Right atrium auricular region (tissue), 2 donors: Measurements from ENCODE around the gene ANKRD11. TPM values are rescaled to one million over a fixed set of nuclear protein-coding genes. Genes with fewer than 3 reads are reported as not detected.
"Not testable (repeated sequence)": the region's sequence is repeated elsewhere in the genome, so short reads cannot be mapped to it uniquely, and the experiment has no call there.

Experiments used
- DNase-seq: peaks from one replicate; pipeline ENCODE4 v3.0.0-alpha.2; 2019; ENCODE audit warnings: low spot score
- H3K27ac ChIP-seq, 2 donors: fragments of 200-600 bp; sonication (generic); 1 replicate in 1 of 2; 2 replicates in 1 of 2; pipeline ENCODE4 v1.5.1; 2016 to 2019
- H3K27me3 ChIP-seq, 2 donors: fragments of 200-600 bp; sonication (generic); one replicate each; pipeline versions ENCODE4 v1.5.1 to v1.6.0; 2017 to 2019
- H3K36me3 ChIP-seq: fragments of 200-600 bp; sonication (generic); one replicate; pipeline ENCODE4 v1.5.1; 2016
- H3K4me1 ChIP-seq, 2 donors: fragments of 200-600 bp; sonication (generic); one replicate each; pipeline versions ENCODE4 v1.5.1 to v1.6.0; 2017 to 2019
- H3K4me3 ChIP-seq, 2 donors: fragments of 200-600 bp; sonication (generic); 1 replicate in 1 of 2; 2 replicates in 1 of 2; pipeline ENCODE4 v1.5.1; 2017 to 2019; ENCODE audit warnings: mild to moderate bottlenecking in 1 of 2, moderate library complexity in 1 of 2
- H3K9me3 ChIP-seq, 2 donors: fragments of 200-600 bp; sonication (generic); one replicate each; pipeline ENCODE4 v1.5.1; 2019
- total RNA-seq, 2 donors: library from RNA; depleted of rRNA; stranded (reverse); fragments of >200 nt; gene quantifications; one replicate each; pipeline ENCODE4 v1.1.0, GENCODE V29; 2016
- TF ChIP-seq, protein P1 (sequence below), 2 donors: fragments of 200-600 bp; sonication (generic); IDR thresholded peaks; one replicate each; pipeline ENCODE4 v1.5.1; 2019; ENCODE audit warnings: antibody characterized with exemption in 2 of 2

The ANKRD11 gene
- total RNA-seq, 2 donors from 2014 or later = 55.2 to 68.1 TPM

DNA sequence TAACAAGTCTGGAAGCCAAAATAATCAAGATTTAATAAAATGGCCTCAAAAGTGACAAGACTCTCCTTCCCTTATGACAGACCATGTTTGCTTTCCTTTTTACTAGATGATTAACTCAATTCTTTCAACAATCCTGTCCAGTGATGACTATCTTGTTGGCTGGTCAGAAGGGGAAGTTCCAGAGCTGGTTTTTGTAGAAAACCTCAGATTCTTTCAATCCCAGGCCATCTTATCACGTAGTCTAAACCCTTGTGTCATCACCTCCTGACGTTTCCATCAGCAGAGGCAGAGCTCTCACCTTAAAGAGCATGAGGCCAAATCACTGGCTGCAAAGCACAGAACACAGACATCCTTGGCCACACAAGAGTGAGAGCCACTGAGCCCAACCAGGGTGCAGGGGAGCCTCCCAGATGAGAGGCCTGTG lies 125.3 kb downstream of the ANKRD11 start:
- H3K9me3 ChIP-seq = no peaks in the 10 kb centered on the region
- peaks cover 0 to 87% of the 10 kb centered on the region in 2 donors for H3K4me1 ChIP-seq
- TF ChIP-seq, protein P1, sequence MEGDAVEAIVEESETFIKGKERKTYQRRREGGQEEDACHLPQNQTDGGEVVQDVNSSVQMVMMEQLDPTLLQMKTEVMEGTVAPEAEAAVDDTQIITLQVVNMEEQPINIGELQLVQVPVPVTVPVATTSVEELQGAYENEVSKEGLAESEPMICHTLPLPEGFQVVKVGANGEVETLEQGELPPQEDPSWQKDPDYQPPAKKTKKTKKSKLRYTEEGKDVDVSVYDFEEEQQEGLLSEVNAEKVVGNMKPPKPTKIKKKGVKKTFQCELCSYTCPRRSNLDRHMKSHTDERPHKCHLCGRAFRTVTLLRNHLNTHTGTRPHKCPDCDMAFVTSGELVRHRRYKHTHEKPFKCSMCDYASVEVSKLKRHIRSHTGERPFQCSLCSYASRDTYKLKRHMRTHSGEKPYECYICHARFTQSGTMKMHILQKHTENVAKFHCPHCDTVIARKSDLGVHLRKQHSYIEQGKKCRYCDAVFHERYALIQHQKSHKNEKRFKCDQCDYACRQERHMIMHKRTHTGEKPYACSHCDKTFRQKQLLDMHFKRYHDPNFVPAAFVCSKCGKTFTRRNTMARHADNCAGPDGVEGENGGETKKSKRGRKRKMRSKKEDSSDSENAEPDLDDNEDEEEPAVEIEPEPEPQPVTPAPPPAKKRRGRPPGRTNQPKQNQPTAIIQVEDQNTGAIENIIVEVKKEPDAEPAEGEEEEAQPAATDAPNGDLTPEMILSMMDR (IDR thresholded peaks at IDR 0.05) = no peak
- no peak overlapping the region for H3K27ac ChIP-seq
- no peak for DNase-seq
- no peak overlapping the region for H3K4me3 ChIP-seq
- H3K27me3 ChIP-seq = no peaks in the 10 kb centered on the region
- H3K36me3 ChIP-seq = no peaks in the 10 kb centered on the region

DNA sequence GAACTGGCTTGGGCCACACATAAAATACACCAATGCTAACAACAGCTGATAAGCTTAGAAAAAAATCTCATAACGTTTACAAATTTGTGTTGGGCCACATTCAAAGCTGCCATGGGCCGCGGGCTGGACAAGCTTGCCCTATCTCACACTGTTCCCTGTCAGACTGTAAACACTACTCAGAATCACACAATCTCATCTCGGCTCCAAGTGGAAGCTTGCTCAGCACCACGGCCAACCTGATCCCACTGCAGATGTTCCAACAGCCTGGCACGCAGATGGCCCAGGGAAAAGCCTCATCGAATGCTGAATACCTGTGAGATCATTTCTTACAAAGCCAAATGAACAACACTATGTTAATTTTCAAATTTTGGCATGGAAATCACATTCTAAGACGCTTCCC lies 125.8 kb downstream of the ANKRD11 start:
- no peaks in the 10 kb centered on the region for H3K9me3 ChIP-seq
- no peak for DNase-seq
- H3K27ac ChIP-seq = peak overlapping the region; percentile 18 to 36

DNA sequence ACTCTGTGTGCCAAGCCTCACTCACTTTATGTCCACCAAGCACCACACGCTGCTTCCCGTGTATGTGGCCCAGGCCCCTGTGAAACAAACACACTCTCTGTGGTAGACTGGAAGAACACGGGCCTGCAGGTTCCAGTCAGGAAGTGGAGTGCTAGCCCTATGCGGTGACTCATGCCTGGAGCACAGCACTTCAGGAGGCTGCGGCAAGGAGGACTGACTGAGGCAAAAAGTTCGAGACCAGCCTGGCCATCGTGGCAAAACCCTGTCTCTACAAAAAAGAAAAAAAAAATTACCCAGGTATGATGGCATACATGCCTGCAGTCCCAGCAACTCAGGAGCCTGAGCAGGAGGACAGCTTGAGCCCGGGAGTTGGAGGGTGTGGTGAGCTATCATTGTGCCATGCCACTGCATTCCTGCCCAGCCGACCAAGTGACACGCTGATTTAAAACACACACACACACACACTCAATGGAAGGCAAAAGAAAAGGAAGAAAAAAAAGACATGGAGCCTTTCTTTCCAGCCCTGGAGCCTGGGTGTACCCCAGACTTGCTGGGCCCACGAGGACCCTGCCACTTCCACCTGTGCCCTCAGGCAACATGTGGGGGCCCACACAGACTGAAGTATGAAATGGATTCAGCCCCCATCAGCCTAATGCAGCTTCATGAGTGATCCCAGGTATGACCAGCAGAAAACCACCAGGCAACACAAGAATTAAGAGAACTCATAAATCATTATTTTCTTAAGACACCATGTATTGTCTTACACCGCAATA lies 126.6 kb downstream of the ANKRD11 start:
- no peak for DNase-seq
- Histone ChIP-seq H3K27ac (peak overlapping the region; percentile 18 to 36), H3K27me3 (no peaks in the 10 kb centered on the region), H3K36me3 (no peaks in the 10 kb centered on the region), H3K4me3 (no peak overlapping the region), H3K4me1 (peaks cover 0 to 87% of the 10 kb centered on the region in 2 donors), H3K9me3 (no peaks in the 10 kb centered on the region)
- TF ChIP-seq, protein P1 (IDR thresholded peaks at IDR 0.05) = no peak

More for the DNA sequence above, 125.8 kb downstream of the ANKRD11 start:
- TF ChIP-seq, protein P1 (IDR thresholded peaks at IDR 0.05) = no peak
- H3K27me3 ChIP-seq = no peaks in the 10 kb centered on the region
- H3K36me3 ChIP-seq = no peaks in the 10 kb centered on the region
- H3K4me1 ChIP-seq = peaks cover 0 to 87% of the 10 kb centered on the region in 2 donors
- no peak overlapping the region for H3K4me3 ChIP-seq

DNA sequence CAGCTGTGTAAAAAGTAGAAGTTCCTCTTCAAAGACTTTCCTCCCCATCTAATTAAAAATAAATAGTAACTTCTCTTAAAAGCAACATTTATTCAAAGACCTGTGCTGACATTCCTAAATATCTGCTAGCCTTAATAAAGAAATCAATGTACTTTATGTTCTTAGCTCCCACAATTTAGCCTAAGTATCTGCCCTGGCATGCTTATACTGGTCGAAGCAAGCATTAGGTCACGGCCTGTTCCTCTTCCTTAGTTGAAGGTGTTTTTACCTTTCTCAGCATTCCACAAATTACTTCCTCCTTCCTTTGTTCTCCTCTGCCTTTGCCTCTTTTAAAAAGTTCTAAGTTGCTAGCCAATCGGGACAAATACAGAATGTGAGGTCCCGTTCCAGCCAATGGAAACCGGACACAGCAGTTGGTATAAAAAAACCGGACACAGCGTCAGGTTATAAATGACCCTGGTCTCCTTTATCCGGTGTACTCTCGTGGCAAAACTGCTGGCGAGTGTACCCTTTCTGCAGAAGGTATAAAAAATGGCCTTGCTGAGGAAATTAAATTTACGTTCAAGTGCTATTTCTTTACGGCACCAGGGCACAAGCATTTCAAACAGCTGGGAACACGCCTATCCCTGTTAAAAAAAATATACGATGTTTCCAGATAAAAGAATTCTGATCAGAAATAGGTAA lies 127.7 kb downstream of the ANKRD11 start:
- not testable (repeated sequence) for H3K4me3 ChIP-seq, H3K36me3 ChIP-seq, H3K9me3 ChIP-seq, H3K27ac ChIP-seq, H3K27me3 ChIP-seq, DNase-seq
- peaks cover 0 to 91% of the 10 kb centered on the region in 2 donors for H3K4me1 ChIP-seq

DNA sequence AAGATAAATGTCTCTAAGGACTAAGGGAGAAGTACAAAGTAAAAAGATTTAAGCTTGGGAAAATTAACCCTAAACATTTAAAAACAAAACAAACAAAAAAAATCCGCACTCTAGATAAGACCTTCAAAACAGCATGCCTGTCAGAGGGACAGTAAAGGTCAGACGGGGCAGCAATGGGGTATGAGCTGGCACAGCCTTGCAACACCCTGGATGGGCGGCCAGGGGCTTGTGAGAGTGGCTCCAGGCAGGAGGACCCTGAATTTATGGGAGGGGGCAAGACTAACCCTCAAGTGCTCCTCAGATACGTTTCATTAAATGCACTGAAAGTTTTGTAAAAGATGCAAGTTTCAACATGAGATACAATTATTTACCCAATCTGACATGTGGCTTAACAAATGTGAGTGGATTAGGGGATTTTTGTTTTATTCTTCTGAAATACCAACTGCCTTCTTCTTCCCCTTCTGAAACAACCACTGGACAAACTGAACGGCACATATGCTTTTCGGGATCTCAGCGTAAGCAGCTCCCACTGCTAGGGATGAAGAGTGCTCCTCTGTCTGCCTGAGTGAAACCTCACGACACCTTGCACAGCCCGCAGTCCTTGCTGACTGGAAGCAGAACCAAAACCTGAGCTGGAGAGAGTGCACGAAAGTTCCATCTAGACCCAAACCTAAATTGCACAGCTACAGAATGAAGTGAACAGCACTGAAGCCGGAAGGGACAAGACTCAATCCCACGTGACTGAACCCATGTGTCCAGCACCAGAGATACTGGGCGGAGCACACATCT lies 128.4 kb downstream of the ANKRD11 start:
- DNase-seq = no peak
- TF ChIP-seq, protein P1 (IDR thresholded peaks at IDR 0.05) = no peak
- Histone ChIP-seq H3K9me3 (no peaks in the 10 kb centered on the region), H3K27me3 (no peaks in the 10 kb centered on the region), H3K36me3 (no peaks in the 10 kb centered on the region), H3K27ac (no peak overlapping the region), H3K4me3 (no peak overlapping the region), H3K4me1 (peaks cover 0 to 91% of the 10 kb centered on the region in 2 donors)
